Astrocyte (in vitro differentiated cells and primary cell): ENCODE results near the gene TRPM3. TPM values are rescaled to one million over a fixed set of nuclear protein-coding genes. Genes with fewer than 3 reads are reported as not detected.

ENCODE experiments used
- DNase-seq: peaks from one replicate; pipeline ENCODE4 v3.0.0-alpha.2; 2010; ENCODE audit warnings: low read depth
- FAIRE-seq: peaks from 2 replicates; lab custom pipeline; 2011; peaks lifted over from hg19 to GRCh38; lab: Jason Lieb, UNC
- H2AFZ ChIP-seq: 2 replicates; pipeline ENCODE4 v1.6.0; 2012; ENCODE audit warnings: low read depth, low read length, inconsistent platforms
- H3K27ac ChIP-seq: 2 replicates; pipeline ENCODE4 v1.5.1; 2011; ENCODE audit warnings: low read depth, low read length, inconsistent platforms
- H3K27me3 ChIP-seq: 2 replicates; pipeline ENCODE4 v1.6.0; 2011; ENCODE audit warnings: low read length, inconsistent platforms; ENCODE audit not compliant: insufficient read depth
- H3K36me3 ChIP-seq: 2 replicates; pipeline ENCODE4 v1.5.1; 2011; ENCODE audit warnings: low read length, inconsistent platforms; ENCODE audit not compliant: insufficient read depth
- H3K4me1 ChIP-seq: 2 replicates; pipeline ENCODE4 v1.5.1; 2011; ENCODE audit warnings: low read length, inconsistent platforms; ENCODE audit not compliant: insufficient read depth
- H3K4me2 ChIP-seq: 2 replicates; pipeline ENCODE4 v1.6.0; 2012; ENCODE audit warnings: low read length, inconsistent platforms
- H3K4me3 ChIP-seq: 2 replicates; pipeline ENCODE4 v1.5.1; 2011; ENCODE audit warnings: low read depth, mild to moderate bottlenecking, low read length, inconsistent platforms; ENCODE audit not compliant: insufficient read depth
- H3K79me2 ChIP-seq: 2 replicates; pipeline ENCODE4 v1.6.0; 2012; ENCODE audit warnings: mild to moderate bottlenecking, low read length, inconsistent platforms; ENCODE audit not compliant: insufficient read depth
- H3K9ac ChIP-seq: 2 replicates; pipeline ENCODE4 v1.6.0; 2012; ENCODE audit warnings: mild to moderate bottlenecking, low read length, inconsistent platforms
- H3K9me3 ChIP-seq: 2 replicates; pipeline ENCODE4 v1.5.1; 2012; ENCODE audit warnings: low read depth, mild to moderate bottlenecking, low read length, inconsistent platforms; ENCODE audit not compliant: insufficient read depth
- H4K20me1 ChIP-seq: 2 replicates; pipeline ENCODE4 v1.6.0; 2012; ENCODE audit warnings: low read length, inconsistent platforms; ENCODE audit not compliant: insufficient read depth
- H3K27ac Mint-ChIP-seq: one replicate; pipeline ENCODE4 v1.8.0; 2021; ENCODE audit warnings: mild to moderate bottlenecking, mixed read lengths; ENCODE audit not compliant: unreplicated experiment
- H3K27me3 Mint-ChIP-seq: one replicate; pipeline ENCODE4 v1.8.0; 2021; ENCODE audit warnings: low read depth, mixed read lengths; ENCODE audit not compliant: unreplicated experiment
- H3K36me3 Mint-ChIP-seq: one replicate; pipeline ENCODE4 v1.8.0; 2021; ENCODE audit warnings: low read depth, mixed read lengths; ENCODE audit not compliant: unreplicated experiment
- H3K4me1 Mint-ChIP-seq: one replicate; pipeline ENCODE4 v1.8.0; 2021; ENCODE audit warnings: low read depth, mixed read lengths; ENCODE audit not compliant: unreplicated experiment
- H3K4me3 Mint-ChIP-seq: one replicate; pipeline ENCODE4 v1.8.0; 2021; ENCODE audit warnings: mild to moderate bottlenecking, moderate library complexity, mixed read lengths; ENCODE audit not compliant: unreplicated experiment
- H3K9me3 Mint-ChIP-seq: one replicate; pipeline ENCODE4 v1.8.0; 2021; ENCODE audit warnings: mild to moderate bottlenecking, mixed read lengths; ENCODE audit not compliant: unreplicated experiment
- EZH2 ChIP-seq: IDR thresholded peaks from 2 replicates; pipeline ENCODE4 v1.6.1; 2012; ENCODE audit warnings: mild to moderate bottlenecking, low read length, inconsistent platforms; ENCODE audit not compliant: insufficient read depth
- total RNA-seq: library from RNA; stranded (reverse); gene quantifications from 2 replicates; pipeline ENCODE4 v1.2.1, GENCODE V29; 2021
- TF ChIP-seq, protein P1 (sequence below): IDR thresholded peaks from 2 replicates; pipeline ENCODE4 v1.5.1; 2011; ENCODE audit warnings: low read depth, mild to moderate bottlenecking, inconsistent platforms, low read length, moderate library complexity; ENCODE audit not compliant: insufficient read depth

The TRPM3 gene
- total RNA-seq, 1 donor from 2014 or later: 0.14 TPM

DNA sequence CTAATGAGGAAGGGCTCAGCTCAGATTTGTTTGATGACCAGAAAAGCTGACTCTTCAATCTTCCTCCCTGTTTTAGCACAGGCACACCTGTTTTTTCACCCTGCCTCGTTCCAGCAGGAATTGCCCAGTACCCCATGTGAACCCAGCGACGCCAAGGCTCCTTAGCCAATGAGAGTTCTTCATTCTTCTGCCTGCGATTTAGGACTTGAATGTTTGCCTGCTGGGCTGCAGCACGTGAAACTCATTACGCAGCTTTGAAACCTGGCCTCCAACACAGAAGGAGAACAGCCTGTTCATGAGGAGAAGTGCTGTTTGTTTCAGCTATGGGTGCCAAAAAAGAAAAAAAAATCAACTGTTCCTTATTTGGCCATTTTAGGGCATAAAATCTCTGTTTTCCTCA, 315.5 kb downstream of the TRPM3 start:
- FAIRE-seq: no peak
- Histone ChIP-seq H3K9ac (no peak overlapping the region), H3K36me3 (no peaks in the 10 kb centered on the region), H2AFZ (no peak overlapping the region), H3K4me2 (no peak overlapping the region), H4K20me1 (no peaks in the 10 kb centered on the region), H3K27ac (no peak overlapping the region), H3K4me3 (no peak overlapping the region), H3K9me3 (no peaks in the 10 kb centered on the region), H3K4me1 (no peaks in the 10 kb centered on the region), H3K27me3 (no peaks in the 10 kb centered on the region), H3K79me2 (no peaks in the 10 kb centered on the region)
- no peak for DNase-seq
- Mint-ChIP-seq H3K9me3 (no peaks in the 10 kb centered on the region), H3K4me3 (no peak overlapping the region), H3K27ac (no peak overlapping the region), H3K36me3 (no peaks in the 10 kb centered on the region), H3K4me1 (peaks cover 1% of the 10 kb centered on the region), H3K27me3 (no peaks in the 10 kb centered on the region)
- TF ChIP-seq EZH2: no peak
- TF ChIP-seq, protein P1, sequence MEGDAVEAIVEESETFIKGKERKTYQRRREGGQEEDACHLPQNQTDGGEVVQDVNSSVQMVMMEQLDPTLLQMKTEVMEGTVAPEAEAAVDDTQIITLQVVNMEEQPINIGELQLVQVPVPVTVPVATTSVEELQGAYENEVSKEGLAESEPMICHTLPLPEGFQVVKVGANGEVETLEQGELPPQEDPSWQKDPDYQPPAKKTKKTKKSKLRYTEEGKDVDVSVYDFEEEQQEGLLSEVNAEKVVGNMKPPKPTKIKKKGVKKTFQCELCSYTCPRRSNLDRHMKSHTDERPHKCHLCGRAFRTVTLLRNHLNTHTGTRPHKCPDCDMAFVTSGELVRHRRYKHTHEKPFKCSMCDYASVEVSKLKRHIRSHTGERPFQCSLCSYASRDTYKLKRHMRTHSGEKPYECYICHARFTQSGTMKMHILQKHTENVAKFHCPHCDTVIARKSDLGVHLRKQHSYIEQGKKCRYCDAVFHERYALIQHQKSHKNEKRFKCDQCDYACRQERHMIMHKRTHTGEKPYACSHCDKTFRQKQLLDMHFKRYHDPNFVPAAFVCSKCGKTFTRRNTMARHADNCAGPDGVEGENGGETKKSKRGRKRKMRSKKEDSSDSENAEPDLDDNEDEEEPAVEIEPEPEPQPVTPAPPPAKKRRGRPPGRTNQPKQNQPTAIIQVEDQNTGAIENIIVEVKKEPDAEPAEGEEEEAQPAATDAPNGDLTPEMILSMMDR: no peak

DNA sequence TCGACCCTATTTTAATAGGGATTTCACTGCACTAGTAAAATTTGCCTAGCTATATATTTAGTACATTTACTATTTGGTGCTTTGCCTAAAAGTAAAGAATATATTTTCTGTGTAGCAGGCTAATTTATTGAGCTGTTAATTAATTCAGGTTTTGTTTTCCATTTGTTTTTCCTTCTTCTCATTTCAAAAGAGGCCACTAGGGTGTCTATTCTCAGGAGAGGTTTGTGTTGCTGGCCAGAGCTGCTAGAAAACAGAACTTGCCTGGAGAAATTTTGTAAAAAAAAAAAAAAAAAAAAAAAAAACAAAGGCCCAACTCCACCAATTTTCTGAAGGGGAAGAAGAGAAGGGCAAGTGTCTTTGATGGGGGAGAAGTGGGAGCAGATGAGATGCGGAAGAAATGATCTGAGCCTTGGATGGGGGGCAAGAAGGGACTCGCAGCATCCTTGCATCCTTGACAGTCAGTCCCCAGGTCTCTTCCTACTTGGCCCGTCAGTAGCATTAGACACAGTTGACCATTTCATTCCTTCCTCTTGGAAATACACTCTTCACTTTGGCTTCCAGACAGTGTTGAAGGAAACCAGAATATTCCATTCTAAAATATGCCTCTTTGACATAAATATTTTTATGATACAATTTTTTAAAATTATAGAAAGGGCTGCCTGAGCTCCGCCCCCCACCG, 318.5 kb downstream of the TRPM3 start:
- Mint-ChIP-seq H3K36me3 (no peaks in the 10 kb centered on the region), H3K27me3 (no peaks in the 10 kb centered on the region), H3K4me3 (no peak overlapping the region), H3K27ac (no peak overlapping the region), H3K9me3 (no peaks in the 10 kb centered on the region), H3K4me1 (peaks cover 1% of the 10 kb centered on the region)
- Histone ChIP-seq H3K9ac (no peak overlapping the region), H4K20me1 (no peaks in the 10 kb centered on the region), H3K9me3 (no peaks in the 10 kb centered on the region), H3K27me3 (no peaks in the 10 kb centered on the region), H3K4me2 (no peak overlapping the region), H3K4me1 (no peaks in the 10 kb centered on the region), H3K4me3 (no peak overlapping the region), H2AFZ (no peak overlapping the region), H3K79me2 (no peaks in the 10 kb centered on the region), H3K27ac (no peak overlapping the region), H3K36me3 (no peaks in the 10 kb centered on the region)
- TF ChIP-seq EZH2: no peak
- TF ChIP-seq, protein P1: no peak
- DNase-seq (no peak), FAIRE-seq (no peak)

DNA sequence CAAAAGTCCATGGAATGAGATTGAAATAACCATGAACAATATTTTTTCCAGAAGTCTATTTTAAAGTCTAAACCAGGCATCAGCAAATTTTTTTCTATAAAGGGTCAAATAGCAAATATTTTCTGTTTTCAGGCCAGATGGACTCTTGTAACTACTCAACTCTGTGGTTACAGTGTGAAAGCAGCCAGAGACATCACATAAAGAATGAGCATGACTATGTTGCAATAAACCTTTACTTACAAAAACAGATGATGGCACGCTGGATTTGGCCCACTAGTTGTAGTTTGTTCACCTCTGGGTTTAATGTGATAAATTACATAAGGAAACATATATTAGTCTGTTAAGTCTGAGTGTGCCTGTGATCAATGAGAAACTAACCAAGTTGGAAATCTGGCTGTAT, 319.2 kb downstream of the TRPM3 start:
- H3K4me1 ChIP-seq: no peaks in the 10 kb centered on the region
- no peak overlapping the region for H2AFZ ChIP-seq
- TF ChIP-seq EZH2: no peak
- TF ChIP-seq, protein P1: no peak
- no peaks in the 10 kb centered on the region for H3K9me3 ChIP-seq
- no peak overlapping the region for H3K9ac ChIP-seq
- Mint-ChIP-seq H3K4me3 (no peak overlapping the region), H3K4me1 (peaks cover 1% of the 10 kb centered on the region), H3K9me3 (no peaks in the 10 kb centered on the region), H3K36me3 (no peaks in the 10 kb centered on the region), H3K27me3 (no peaks in the 10 kb centered on the region), H3K27ac (no peak overlapping the region)
- no peak for FAIRE-seq
- H3K36me3 ChIP-seq: no peaks in the 10 kb centered on the region
- H3K4me2 ChIP-seq: no peak overlapping the region
- no peaks in the 10 kb centered on the region for H3K79me2 ChIP-seq
- H3K27me3 ChIP-seq: no peaks in the 10 kb centered on the region
- H3K4me3 ChIP-seq: no peak overlapping the region
- DNase-seq: peak; percentile 44
- no peak overlapping the region for H3K27ac ChIP-seq
- no peaks in the 10 kb centered on the region for H4K20me1 ChIP-seq
